GM12875 (cell line): ENCODE results near the gene HOXA4.

Experiments
- H3K4me3 ChIP-seq: one replicate; pipeline ENCODE4 v1.5.1; 2011; ENCODE audit warnings: low read depth, low read length, control low read depth
- TF ChIP-seq, protein P1 (sequence below): IDR thresholded peaks from 2 replicates; pipeline ENCODE4 v1.5.1; 2011; ENCODE audit warnings: low read depth, mild to moderate bottlenecking, control low read depth, inconsistent platforms, low read length, moderate library complexity, borderline replicate concordance; ENCODE audit not compliant: insufficient read depth

The HOXA4 gene

GRCh38 chr7:27167916-27168264 is 37.3 kb upstream of the HOXA4 start:
- TF ChIP-seq, protein P1, sequence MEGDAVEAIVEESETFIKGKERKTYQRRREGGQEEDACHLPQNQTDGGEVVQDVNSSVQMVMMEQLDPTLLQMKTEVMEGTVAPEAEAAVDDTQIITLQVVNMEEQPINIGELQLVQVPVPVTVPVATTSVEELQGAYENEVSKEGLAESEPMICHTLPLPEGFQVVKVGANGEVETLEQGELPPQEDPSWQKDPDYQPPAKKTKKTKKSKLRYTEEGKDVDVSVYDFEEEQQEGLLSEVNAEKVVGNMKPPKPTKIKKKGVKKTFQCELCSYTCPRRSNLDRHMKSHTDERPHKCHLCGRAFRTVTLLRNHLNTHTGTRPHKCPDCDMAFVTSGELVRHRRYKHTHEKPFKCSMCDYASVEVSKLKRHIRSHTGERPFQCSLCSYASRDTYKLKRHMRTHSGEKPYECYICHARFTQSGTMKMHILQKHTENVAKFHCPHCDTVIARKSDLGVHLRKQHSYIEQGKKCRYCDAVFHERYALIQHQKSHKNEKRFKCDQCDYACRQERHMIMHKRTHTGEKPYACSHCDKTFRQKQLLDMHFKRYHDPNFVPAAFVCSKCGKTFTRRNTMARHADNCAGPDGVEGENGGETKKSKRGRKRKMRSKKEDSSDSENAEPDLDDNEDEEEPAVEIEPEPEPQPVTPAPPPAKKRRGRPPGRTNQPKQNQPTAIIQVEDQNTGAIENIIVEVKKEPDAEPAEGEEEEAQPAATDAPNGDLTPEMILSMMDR = no peak
- no peak overlapping the region for H3K4me3 ChIP-seq

GRCh38 chr7:27166531-27167505 is 36.3 kb upstream of the HOXA4 start:
- H3K4me3 ChIP-seq = no peak overlapping the region
- TF ChIP-seq, protein P1 = no peak

- TF ChIP-seq, protein P1 = no peak
- no peak overlapping the region for H3K4me3 ChIP-seq
These were observed 35.5 kb upstream of the HOXA4 start for GRCh38 chr7:27165996-27166530.

DNA sequence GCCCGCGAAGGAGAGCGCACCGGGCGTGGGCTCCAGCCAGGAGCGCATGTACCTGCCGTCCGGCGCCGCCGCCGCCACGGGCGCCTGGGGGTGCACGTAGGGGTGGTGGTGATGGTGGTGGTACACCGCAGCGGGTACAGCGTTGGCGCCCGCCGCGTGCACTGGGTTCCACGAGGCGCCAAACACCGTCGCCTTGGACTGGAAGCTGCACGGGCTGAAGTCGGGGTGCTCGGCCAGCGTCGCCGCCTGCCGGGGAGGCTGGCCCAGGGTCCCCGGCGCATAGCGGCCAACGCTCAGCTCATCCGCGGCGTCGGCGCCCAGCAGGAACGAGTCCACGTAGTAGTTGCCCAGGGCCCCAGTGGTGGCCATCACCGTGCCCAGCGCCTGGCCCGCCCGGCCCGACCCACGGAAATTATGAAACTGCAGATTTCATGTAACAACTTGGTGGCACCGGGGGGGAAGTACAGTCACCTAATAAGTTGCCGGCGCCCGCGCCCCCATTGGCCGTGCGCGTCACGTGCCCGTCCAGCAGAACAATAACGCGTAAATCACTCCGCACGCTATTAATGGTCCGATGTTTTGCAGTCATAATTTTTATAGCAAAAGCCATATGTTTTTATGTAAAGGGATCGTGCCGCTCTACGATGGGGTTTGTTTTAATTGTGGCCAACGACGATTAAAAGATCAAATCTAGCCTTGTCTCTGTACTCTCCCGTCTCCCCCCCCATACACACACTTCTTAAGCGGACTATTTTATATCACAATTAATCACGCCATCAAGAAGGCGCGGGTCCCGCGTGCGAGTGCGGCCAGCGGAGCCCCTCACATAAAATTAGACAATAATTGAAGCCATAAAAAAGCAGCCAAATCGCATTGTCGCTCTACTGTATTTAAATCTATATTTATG is 34.8 kb upstream of the HOXA4 start, which contains the start of gene HOXA9:
HOXA9 (minus strand) TSS at position 449 of the 907 bp plus-strand sequence; CDS start at position 369, 80 bp downstream.
- TF ChIP-seq, protein P1 = no peak
- no peak within 1 kb of the TSS for H3K4me3 ChIP-seq

GRCh38 chr7:27164367-27165088 is 34.0 kb upstream of the HOXA4 start:
- H3K4me3 ChIP-seq = no peak overlapping the region
- TF ChIP-seq, protein P1 = no peak

DNA sequence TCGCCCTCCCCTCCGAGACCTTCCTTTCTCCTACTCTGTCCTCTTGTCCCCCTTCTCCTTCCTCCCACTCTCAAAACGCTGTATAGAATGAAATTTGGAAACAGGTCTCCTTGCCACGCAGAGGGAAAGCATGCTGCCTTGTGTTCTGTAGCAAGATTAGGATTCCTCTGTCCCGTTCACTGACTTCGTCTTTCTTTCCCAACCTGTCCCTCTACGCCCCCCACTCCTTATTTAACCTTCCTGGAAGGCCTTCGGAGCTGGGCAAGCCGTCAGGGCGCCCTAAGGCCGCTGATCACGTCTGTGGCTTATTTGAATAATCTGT is 33.4 kb upstream of the HOXA4 start:
- TF ChIP-seq, protein P1 = no peak
- no peak overlapping the region for H3K4me3 ChIP-seq
